T-cell (primary cell): Measurements from ENCODE around the gene LIMS1. TPM values are rescaled to one million over a fixed set of nuclear protein-coding genes. Genes with fewer than 3 reads are reported as not detected.
"Not testable (repeated sequence)": the region's sequence is repeated elsewhere in the genome, so short reads cannot be mapped to it uniquely, and the experiment has no call there.

Source experiments
- ATAC-seq, 4 experiments: fragments of 200-7000 bp in 3 of 4; fragments of 150-1000 bp in 1 of 4; cut with Tn5 transposase; replicated peaks in 1 of 4; 1 replicate in 3 of 4; 2 replicates in 1 of 4; pipeline ENCODE4 v1.10.0; 2021; ENCODE audit warnings: moderate library complexity in 3 of 4, mild to moderate bottlenecking in 2 of 4, moderate number of reproducible peaks in 1 of 4
- CTCF ChIA-PET, 2 donors: fragments of 300-600 bp; sonication (Branson Sonifier 250); formaldehyde crosslinking; loops; one replicate each; lab custom pipeline; 2022; ENCODE audit warnings: antibody characterized with exemption in 2 of 2; lab: Charles Lee
- POLR2A ChIA-PET, 2 donors: fragments of 300-600 bp; sonication (Branson Sonifier 250); formaldehyde crosslinking; loops; one replicate each; lab custom pipeline; 2022; ENCODE audit warnings: antibody characterized with exemption in 2 of 2; lab: Charles Lee
- DNase-seq, 35 experiments: peaks; one replicate each; pipeline versions ENCODE4 v3.0.0 to v3.0.0-alpha.2; 2013 to 2023
- H3K27ac ChIP-seq: one replicate; pipeline ENCODE4 v1.5.1; 2013; ENCODE audit warnings: low read length
- H3K27me3 ChIP-seq, 2 experiments: replicated peaks in 1 of 2; 1 replicate in 1 of 2; 2 replicates in 1 of 2; pipeline versions ENCODE4 v1.6.1 to v1.7.0; 2013; ENCODE audit warnings: low read length in 1 of 2, mixed read lengths in 1 of 2; ENCODE audit not compliant: control insufficient read depth in 2 of 2, insufficient read depth in 2 of 2; ENCODE audit errors: extremely low read depth in 1 of 2
- H3K36me3 ChIP-seq, 2 donors: 1 replicate in 1 of 2; 2 replicates in 1 of 2; pipeline versions ENCODE4 v1.6.1 to v1.7.0; 2013; ENCODE audit warnings: low read length in 1 of 2; ENCODE audit not compliant: control insufficient read depth in 2 of 2, insufficient read depth in 1 of 2; ENCODE audit errors: extremely low read depth in 1 of 2
- H3K4me1 ChIP-seq, 2 experiments: 1 replicate in 1 of 2; 2 replicates in 1 of 2; pipeline versions ENCODE4 v1.6.1 to v1.7.0; 2013; ENCODE audit warnings: low read length in 2 of 2, mixed read lengths in 1 of 2; ENCODE audit not compliant: insufficient read depth in 2 of 2, control insufficient read depth in 1 of 2; ENCODE audit errors: extremely low read depth in 1 of 2
- H3K4me3 ChIP-seq, 2 donors: 1 replicate in 1 of 2; 2 replicates in 1 of 2; pipeline versions ENCODE4 v1.5.1 to v1.7.0; 2013; ENCODE audit warnings: mild to moderate bottlenecking in 2 of 2, low read length in 1 of 2, moderate library complexity in 1 of 2; ENCODE audit not compliant: control insufficient read depth in 1 of 2; ENCODE audit errors: extremely low read depth in 1 of 2
- H3K9me3 ChIP-seq: 2 replicates; pipeline ENCODE4 v1.7.0; 2013
- H3K27ac Mint-ChIP-seq, 2 donors: one replicate each; pipeline ENCODE4 v1.8.0; 2020 to 2021; ENCODE audit warnings: mild to moderate bottlenecking in 2 of 2, mixed read lengths in 2 of 2
- H3K27me3 Mint-ChIP-seq, 2 donors: one replicate each; pipeline ENCODE4 v1.8.0; 2021 to 2022; ENCODE audit warnings: mixed read lengths in 2 of 2
- H3K36me3 Mint-ChIP-seq: one replicate; pipeline ENCODE4 v1.8.0; 2021; ENCODE audit warnings: mixed read lengths
- H3K4me1 Mint-ChIP-seq, 3 donors: one replicate each; pipeline ENCODE4 v1.8.0; 2020 to 2022; ENCODE audit warnings: mixed read lengths in 3 of 3, mild to moderate bottlenecking in 1 of 3
- H3K4me3 Mint-ChIP-seq, 3 donors: one replicate each; pipeline ENCODE4 v1.8.0; 2020 to 2022; ENCODE audit warnings: mild to moderate bottlenecking in 3 of 3, mixed read lengths in 3 of 3, moderate library complexity in 3 of 3
- H3K9me3 Mint-ChIP-seq, 3 donors: one replicate each; pipeline ENCODE4 v1.8.0; 2020 to 2022; ENCODE audit warnings: mixed read lengths in 3 of 3
- WGBS: methylation state at CpG from one replicate; pipeline ENCODE4 v1.1.5; 2013; ENCODE audit warnings: missing lambda C conversion rate; ENCODE audit not compliant: insufficient coverage; 5-methylcytosine and 5-hydroxymethylcytosine counted together
- total RNA-seq, 35 experiments: library from RNA in 6 of 35; stranded (reverse) in 6 of 35; fragments of 120-200 nt in 1 of 35; gene quantifications; one replicate each; pipeline versions ENCODE4 v1.2.1 to v1.2.4 and lab custom pipeline; 2013 to 2026

The LIMS1 gene
- total RNA-seq, 5 donors from 2014 or later (not counting 1 experiment from before 2014, with no cell fraction given), result 55.5 to 82.8 (median 56.9) TPM

DNA sequence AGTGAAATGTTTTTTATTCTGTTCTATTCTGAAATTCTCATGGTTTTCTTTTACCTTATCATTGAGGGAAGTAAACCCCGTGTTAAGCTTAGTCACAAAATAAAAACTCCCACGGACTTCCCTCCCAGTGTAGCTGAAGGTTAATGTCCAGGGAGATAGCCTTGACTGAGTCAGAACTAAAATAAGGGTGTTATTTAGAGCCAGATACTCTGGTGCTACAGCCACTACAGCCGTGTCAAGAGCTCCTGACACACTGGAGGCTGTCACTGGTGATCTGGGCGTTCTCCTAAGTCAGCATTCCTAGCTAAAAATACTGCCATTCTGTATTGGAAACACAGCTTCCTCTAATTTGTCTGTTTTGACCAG, 103.0 kb downstream of the LIMS1 start:
- H3K36me3 Mint-ChIP-seq, result peaks cover 7% of the 10 kb centered on the region
- WGBS, result no CpG with 5 or more reads among the region's 4 CpGs
- POLR2A ChIA-PET, result interaction anchor here in 1 of 2 donors (0.6 to 0.7 kb wide), 2 partner anchors 29 to 127 kb away, joined by 4 to 10 read pairs; no protein-coding TSS in a partner anchor
- H3K4me3 Mint-ChIP-seq, result no peak overlapping the region
- ATAC-seq (no peak), DNase-seq (no peak)
- no peaks in the 10 kb centered on the region for H3K27me3 Mint-ChIP-seq
- H3K27ac Mint-ChIP-seq, result no peak overlapping the region
- CTCF ChIA-PET, result interaction anchor here (0.5 to 5.8 kb wide), 24 partner anchors 8 to 277 kb away, joined by 3 to 55 read pairs (median 10); no protein-coding TSS in a partner anchor
- Histone ChIP-seq H3K4me3 (no peak overlapping the region), H3K4me1 (peaks cover 0 to 20% of the 10 kb centered on the region in 2 experiments), H3K27me3 (no peaks in the 10 kb centered on the region), H3K9me3 (no peaks in the 10 kb centered on the region), H3K27ac (no peak overlapping the region), H3K36me3 (peaks cover 0 to 5% of the 10 kb centered on the region in 2 donors)
- peaks cover 40 to 66% (median 60%) of the 10 kb centered on the region in 3 donors for H3K4me1 Mint-ChIP-seq
- H3K9me3 Mint-ChIP-seq, result no peaks in the 10 kb centered on the region

- peaks cover 29 to 45% (median 36%) of the 10 kb centered on the region in 3 donors for H3K4me1 Mint-ChIP-seq
- no peaks in the 10 kb centered on the region for H3K9me3 ChIP-seq
- ChIA-PET POLR2A (no interaction called here), CTCF (no interaction called here)
- H3K36me3 Mint-ChIP-seq, result peaks cover 19% of the 10 kb centered on the region
- peaks cover 0 to 13% of the 10 kb centered on the region in 2 experiments for H3K4me1 ChIP-seq
- peaks cover 0 to 7% of the 10 kb centered on the region in 2 donors for H3K36me3 ChIP-seq
- 82% methylated on average over 1 of the region's 4 CpGs for WGBS
- no peak overlapping the region for H3K4me3 ChIP-seq
- no peaks in the 10 kb centered on the region for H3K27me3 ChIP-seq
- no peaks in the 10 kb centered on the region for H3K27me3 Mint-ChIP-seq
- no peak overlapping the region for H3K27ac ChIP-seq
- no peak for DNase-seq
- no peak overlapping the region for H3K27ac Mint-ChIP-seq
- ATAC-seq, result no peak
- no peak overlapping the region for H3K4me3 Mint-ChIP-seq
- H3K9me3 Mint-ChIP-seq, result no peaks in the 10 kb centered on the region
These were observed 106.5 kb downstream of the LIMS1 start for GRCh38 chr2:108640731-108641130.

- POLR2A ChIA-PET, result interaction anchor here in 1 of 2 donors (0.5 to 0.6 kb wide), 2 partner anchors 8 to 23 kb away, joined by 5 to 6 read pairs; no protein-coding TSS in a partner anchor
- H3K27ac Mint-ChIP-seq, result no peak overlapping the region
These were observed 107.5 kb downstream of the LIMS1 start for GRCh38 chr2:108641756-108642155.

DNA sequence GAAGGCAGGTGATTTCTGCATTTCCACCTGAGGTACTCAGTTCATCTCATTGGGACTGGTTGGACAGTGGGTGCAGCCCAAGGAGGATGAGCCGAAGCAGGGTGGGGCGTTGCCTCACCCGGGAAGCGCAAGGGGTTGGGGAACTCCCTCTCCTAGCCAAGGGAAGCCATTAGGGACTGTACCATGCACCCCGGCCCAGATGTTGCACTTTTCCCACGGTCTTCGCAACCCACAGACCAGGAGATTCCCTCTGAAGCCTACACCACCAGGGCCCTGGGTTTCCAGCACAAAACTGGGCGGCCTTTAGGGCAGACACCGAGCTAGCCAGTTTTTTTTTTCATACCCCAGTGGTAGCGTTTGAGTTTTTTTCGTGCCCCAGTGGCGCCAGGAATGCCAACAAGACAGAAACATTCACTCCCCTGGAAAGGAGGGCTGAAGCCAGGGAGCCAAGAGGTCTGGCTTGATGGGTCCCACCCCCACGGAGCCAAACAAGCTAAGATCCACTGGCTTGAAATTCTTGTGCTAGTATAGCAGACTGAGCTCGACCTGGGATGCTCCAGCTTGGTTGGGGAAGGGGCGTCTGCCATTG, 109.1 kb downstream of the LIMS1 start:
- POLR2A ChIA-PET, result no interaction called here
- Histone ChIP-seq H3K27ac (no peak overlapping the region), H3K27me3 (no peaks in the 10 kb centered on the region), H3K9me3 (no peaks in the 10 kb centered on the region), H3K36me3 (peaks cover 0 to 3% of the 10 kb centered on the region in 2 donors), H3K4me3 (no peak overlapping the region), H3K4me1 (peaks cover 0 to 7% of the 10 kb centered on the region in 2 experiments)
- Mint-ChIP-seq H3K4me3 (no peak overlapping the region), H3K9me3 (no peaks in the 10 kb centered on the region), H3K36me3 (peaks cover 24% of the 10 kb centered on the region), H3K27ac (no peak overlapping the region), H3K4me1 (peaks cover 38 to 55% (median 46%) of the 10 kb centered on the region in 3 donors), H3K27me3 (no peaks in the 10 kb centered on the region)
- WGBS, result 95% methylated on average over 9 of the region's 15 CpGs
- DNase-seq (no peak), ATAC-seq (no peak)
- CTCF ChIA-PET, result interaction anchor here in 1 of 2 donors (0.6 kb wide), 1 partner anchor 46 kb away, joined by 8 read pairs; no protein-coding TSS in a partner anchor

More at GRCh38 chr2:108641756-108642155, 107.5 kb downstream of the LIMS1 start:
- Histone ChIP-seq H3K4me3 (no peak overlapping the region), H3K27ac (no peak overlapping the region), H3K4me1 (peaks cover 0 to 7% of the 10 kb centered on the region in 2 experiments), H3K36me3 (peaks cover 0 to 3% of the 10 kb centered on the region in 2 donors), H3K9me3 (no peaks in the 10 kb centered on the region), H3K27me3 (no peaks in the 10 kb centered on the region)
- ATAC-seq (no peak), DNase-seq (no peak)
- Mint-ChIP-seq H3K36me3 (peaks cover 24% of the 10 kb centered on the region), H3K4me1 (peaks cover 25 to 43% (median 32%) of the 10 kb centered on the region in 3 donors), H3K27me3 (no peaks in the 10 kb centered on the region), H3K4me3 (no peak overlapping the region), H3K9me3 (no peaks in the 10 kb centered on the region)
- CTCF ChIA-PET, result interaction anchor here (0.6 to 0.9 kb wide), 2 partner anchors 35 to 127 kb away, joined by 5 read pairs; no protein-coding TSS in a partner anchor
- WGBS, result no CpG with 5 or more reads among the region's 2 CpGs

GRCh38 chr2:108643862-108644261, 109.6 kb downstream of the LIMS1 start:
- Mint-ChIP-seq H3K36me3 (peaks cover 24% of the 10 kb centered on the region), H3K4me1 (peaks cover 42 to 60% (median 51%) of the 10 kb centered on the region in 3 donors)
- H3K4me1 ChIP-seq, ATAC-seq, POLR2A ChIA-PET, H3K4me3 ChIP-seq, H3K27ac Mint-ChIP-seq, H3K4me3 Mint-ChIP-seq, H3K9me3 Mint-ChIP-seq, H3K36me3 ChIP-seq, CTCF ChIA-PET, H3K27me3 ChIP-seq, H3K27ac ChIP-seq, DNase-seq, H3K27me3 Mint-ChIP-seq, H3K9me3 ChIP-seq: not testable (repeated sequence)
- 93% methylated on average over 2 of the region's 4 CpGs for WGBS

DNA sequence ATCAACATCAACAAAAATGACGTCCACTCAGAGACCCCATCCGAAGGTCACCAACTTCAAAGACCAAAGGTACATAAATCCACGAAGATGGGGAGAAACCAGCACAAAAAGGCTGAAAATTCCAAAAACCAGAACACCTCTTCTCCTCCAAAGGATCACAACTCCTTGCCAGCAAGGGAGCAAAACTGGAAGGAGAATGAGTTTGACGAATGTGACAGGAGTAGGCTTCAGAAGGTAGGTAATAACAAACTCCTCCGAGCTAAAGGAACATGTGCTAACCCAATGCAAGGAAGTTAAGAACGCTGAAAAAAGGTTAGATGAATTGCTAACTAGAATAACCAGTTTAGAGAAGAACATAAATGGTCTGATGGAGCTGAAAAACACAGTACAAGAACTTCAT, 110.2 kb downstream of the LIMS1 start:
- CTCF ChIA-PET, H3K4me3 ChIP-seq, POLR2A ChIA-PET, H3K9me3 Mint-ChIP-seq, H3K4me1 ChIP-seq, DNase-seq, H3K27ac ChIP-seq, ATAC-seq, H3K27me3 ChIP-seq, H3K27ac Mint-ChIP-seq, H3K36me3 ChIP-seq, H3K4me3 Mint-ChIP-seq, H3K9me3 ChIP-seq, H3K27me3 Mint-ChIP-seq: not testable (repeated sequence)
- Mint-ChIP-seq H3K4me1 (peaks cover 42 to 63% (median 54%) of the 10 kb centered on the region in 3 donors), H3K36me3 (peaks cover 22% of the 10 kb centered on the region)
- 100% methylated on average over 4 of the region's 6 CpGs for WGBS
